ENCODE measurements around the gene SMKR1. TPM values are rescaled to one million over a fixed set of nuclear protein-coding genes. Genes with fewer than 3 reads are reported as not detected.

SMKR1 gene
- total RNA-seq, 3 donors from 2014 or later (not counting 1 experiment from before 2014, with no cell fraction given) = 4.9 to 9.7 (median 8.4) TPM

- H3K36me3 ChIP-seq (ENCODE audit: control insufficient read depth, insufficient read depth, low read length) = no peaks in the 10 kb centered on the region
- H3K36me3 Mint-ChIP-seq = no peaks in the 10 kb centered on the region
- TF ChIP-seq CTCF (IDR thresholded peaks at IDR 0.05) = no peak
- intact Hi-C loops (cut with micrococcal nuclease) = no loop called here
- DNase-seq (no peak), ATAC-seq (peak; percentile 82 to 95 (median 82))
- H3K4me3 ChIP-seq (ENCODE audit: low read length) = no peak overlapping the region
- H3K27me3 Mint-ChIP-seq (ENCODE audit: low read depth in 2 of 2) = no peaks in the 10 kb centered on the region
- peaks cover 25 to 32% of the 10 kb centered on the region in 2 donors for H3K4me1 Mint-ChIP-seq
- WGBS (ENCODE audit: insufficient coverage) = 92% methylated on average over 4 of the region's 5 CpGs
- H3K4me3 Mint-ChIP-seq = peak overlapping the region; percentile 45
- no peak overlapping the region for H3K27ac ChIP-seq (ENCODE audit: low read length)
- peak overlapping the region; percentile 71 to 89 for H3K27ac Mint-ChIP-seq
- peaks cover 23% of the 10 kb centered on the region for H3K4me1 ChIP-seq (ENCODE audit: control insufficient read depth, insufficient read depth, low read length)
- H3K27me3 ChIP-seq (ENCODE audit: control insufficient read depth, insufficient read depth, low read length) = no peaks in the 10 kb centered on the region
- peaks cover 0 to 2% of the 10 kb centered on the region in 2 donors for H3K9me3 Mint-ChIP-seq
- H3K9me3 ChIP-seq (ENCODE audit: control insufficient read depth, insufficient read depth, low read length) = no peaks in the 10 kb centered on the region
Observed at GRCh38 chr7:129544700-129545099, 42.4 kb downstream of the SMKR1 start.

DNA sequence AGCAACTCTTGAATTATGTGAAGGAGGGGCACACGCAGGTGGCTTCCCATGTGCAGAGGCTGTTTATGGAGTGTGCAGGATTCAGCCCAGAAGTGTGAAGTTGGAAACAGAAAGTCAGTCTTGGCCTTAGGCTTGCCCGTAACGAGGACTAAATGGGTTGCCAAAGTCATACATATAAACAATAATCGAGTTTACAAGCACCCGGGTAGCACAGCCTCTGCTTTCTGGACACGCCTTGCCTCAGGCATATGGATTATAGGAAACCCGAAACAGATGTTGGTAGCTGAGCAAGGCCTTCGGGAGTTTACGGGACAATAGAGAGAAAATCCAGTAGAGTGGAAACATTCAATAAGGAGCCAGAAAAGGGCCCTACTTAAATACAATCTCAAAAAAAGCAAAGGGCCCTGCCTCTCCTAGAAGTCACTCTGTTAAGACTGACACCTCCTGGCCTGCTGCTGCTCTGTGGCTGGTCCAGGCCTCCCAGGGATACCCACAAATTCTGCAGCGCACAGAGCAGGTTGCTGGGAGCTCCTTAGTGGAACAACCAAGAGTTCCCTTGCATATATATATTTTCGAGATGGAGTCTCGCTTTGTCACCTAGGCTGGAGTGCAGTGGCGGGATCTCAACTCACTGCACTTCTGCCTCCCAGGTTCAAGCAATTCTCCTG lies 48.5 kb downstream of the SMKR1 start:
- intact Hi-C loops (cut with micrococcal nuclease) = no loop called here
- TF ChIP-seq CTCF (IDR thresholded peaks at IDR 0.05) = no peak
- no peak overlapping the region for H3K4me3 Mint-ChIP-seq
- no peak for DNase-seq
- no peaks in the 10 kb centered on the region for H3K27me3 Mint-ChIP-seq (ENCODE audit: low read depth in 2 of 2)
- Histone ChIP-seq H3K27me3 (ENCODE audit: control insufficient read depth, insufficient read depth, low read length) (no peaks in the 10 kb centered on the region), H3K36me3 (ENCODE audit: control insufficient read depth, insufficient read depth, low read length) (no peaks in the 10 kb centered on the region), H3K4me3 (ENCODE audit: low read length) (no peak overlapping the region), H3K27ac (ENCODE audit: low read length) (no peak overlapping the region), H3K9me3 (ENCODE audit: control insufficient read depth, insufficient read depth, low read length) (no peaks in the 10 kb centered on the region), H3K4me1 (ENCODE audit: control insufficient read depth, insufficient read depth, low read length) (peaks cover 14% of the 10 kb centered on the region)
- no peaks in the 10 kb centered on the region for H3K36me3 Mint-ChIP-seq
- WGBS (ENCODE audit: insufficient coverage) = 94% methylated on average over 13 of the region's 13 CpGs
- no peaks in the 10 kb centered on the region for H3K9me3 Mint-ChIP-seq
- peaks cover 8 to 9% of the 10 kb centered on the region in 2 donors for H3K4me1 Mint-ChIP-seq
- ATAC-seq = no peak
- H3K27ac Mint-ChIP-seq = no peak overlapping the region

DNA sequence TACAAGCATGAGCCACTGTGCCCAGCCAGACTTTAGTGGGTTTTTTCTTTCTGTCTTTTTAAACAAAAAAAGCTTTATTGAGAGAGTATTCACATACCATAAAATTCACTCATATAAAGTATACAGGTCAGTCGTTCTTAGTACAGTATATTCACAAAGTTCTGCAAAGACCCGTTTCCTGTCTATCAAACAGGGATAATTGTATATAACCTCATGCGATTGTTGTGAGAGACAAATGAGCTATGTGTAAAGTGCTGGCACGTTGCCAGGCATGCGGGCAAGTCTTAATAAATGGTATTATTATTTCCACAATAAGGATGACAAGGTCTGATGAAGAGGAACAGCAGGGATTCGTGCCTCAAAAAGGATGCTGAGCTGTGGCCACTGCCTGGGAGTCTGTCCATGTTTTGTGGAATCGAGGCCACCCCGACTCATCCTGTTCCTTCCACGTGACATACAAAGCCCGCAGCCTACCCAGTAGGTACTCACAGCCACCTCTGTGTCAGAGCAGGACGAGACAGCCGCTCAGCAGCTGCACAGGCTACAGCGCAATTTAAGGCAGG lies 51.6 kb downstream of the SMKR1 start:
- H3K9me3 ChIP-seq (ENCODE audit: control insufficient read depth, insufficient read depth, low read length) = no peaks in the 10 kb centered on the region
- no peaks in the 10 kb centered on the region for H3K27me3 ChIP-seq (ENCODE audit: control insufficient read depth, insufficient read depth, low read length)
- intact Hi-C loops (cut with micrococcal nuclease) = no loop called here
- H3K4me1 Mint-ChIP-seq = peaks cover 8 to 15% of the 10 kb centered on the region in 2 donors
- H3K27ac Mint-ChIP-seq = peak overlapping the region; percentile 80 to 87
- DNase-seq = peak; percentile 29 to 71
- H3K4me3 ChIP-seq (ENCODE audit: low read length) = no peak overlapping the region
- H3K4me3 Mint-ChIP-seq = peak overlapping the region; percentile 74
- no peaks in the 10 kb centered on the region for H3K27me3 Mint-ChIP-seq (ENCODE audit: low read depth in 2 of 2)
- H3K4me1 ChIP-seq (ENCODE audit: control insufficient read depth, insufficient read depth, low read length) = peaks cover 14% of the 10 kb centered on the region
- ATAC-seq = peak; percentile 89 to 99 (median 97)
- peak overlapping the region; percentile 8 for H3K27ac ChIP-seq (ENCODE audit: low read length)
- 16% methylated on average over 12 of the region's 13 CpGs for WGBS (ENCODE audit: insufficient coverage)
- TF ChIP-seq CTCF (IDR thresholded peaks at IDR 0.05) = no peak
- H3K9me3 Mint-ChIP-seq = no peaks in the 10 kb centered on the region
- no peaks in the 10 kb centered on the region for H3K36me3 Mint-ChIP-seq
- H3K36me3 ChIP-seq (ENCODE audit: control insufficient read depth, insufficient read depth, low read length) = no peaks in the 10 kb centered on the region
